Fibroblast of skin of back (primary cell): Measurements from ENCODE around the gene FURIN.
"Not testable (repeated sequence)": the region's sequence is repeated elsewhere in the genome, so short reads cannot be mapped to it uniquely, and the experiment has no call there.

Experiments used
- DNase-seq: peaks from one replicate; pipeline ENCODE4 v3.0.0-alpha.2; 2013

FURIN gene

GRCh38 chr15:90902840-90903732, 34.7 kb downstream of the FURIN start, which contains the start of gene MAN2A2:
TSS of gene MAN2A2 (plus strand) at chr15:90903302. CDS start at chr15:90904208, 906 bp downstream.
- DNase-seq = peak; percentile 53

- no peak for DNase-seq
Observed at GRCh38 chr15:90903733-90904536, 35.5 kb downstream of the FURIN start.

GRCh38 chr15:90904746-90905145, 36.4 kb downstream of the FURIN start:
- DNase-seq = no peak

- no peak for DNase-seq
Observed at GRCh38 chr15:90905306-90906180, 37.2 kb downstream of the FURIN start.

- DNase-seq = no peak
Observed at GRCh38 chr15:90906181-90906849, 37.9 kb downstream of the FURIN start.

GRCh38 chr15:90907051-90907660, 38.8 kb downstream of the FURIN start:
- no peak for DNase-seq

- DNase-seq = no peak
Observed at GRCh38 chr15:90907838-90908507, 39.6 kb downstream of the FURIN start.

- not testable (repeated sequence) for DNase-seq
Observed at GRCh38 chr15:90909449-90909848, 41.1 kb downstream of the FURIN start.

GRCh38 chr15:90909976-90910375, 41.6 kb downstream of the FURIN start:
- no peak for DNase-seq

- DNase-seq = no peak
Observed at GRCh38 chr15:90910441-90911301, 42.3 kb downstream of the FURIN start.

- DNase-seq = no peak
Observed at GRCh38 chr15:90911302-90911623, 42.9 kb downstream of the FURIN start.

- DNase-seq = no peak
Observed at GRCh38 chr15:90911906-90912769, 43.8 kb downstream of the FURIN start.

- no peak for DNase-seq
Observed at GRCh38 chr15:90912770-90913075, 44.3 kb downstream of the FURIN start.

- no peak for DNase-seq
Observed at GRCh38 chr15:90913398-90913944, 45.1 kb downstream of the FURIN start.

- DNase-seq = no peak
Observed at GRCh38 chr15:90914305-90915080, 46.1 kb downstream of the FURIN start.

GRCh38 chr15:90915216-90915807, 46.9 kb downstream of the FURIN start:
- no peak for DNase-seq

GRCh38 chr15:90915808-90916440, 47.5 kb downstream of the FURIN start:
- no peak for DNase-seq
